Epithelial cell of esophagus (primary cell): ENCODE results near the gene SV2C.

Source experiments
- DNase-seq: peaks from one replicate; pipeline ENCODE4 v3.0.0; 2010; ENCODE audit warnings: low read depth
- H3K4me3 ChIP-seq: 2 replicates; pipeline ENCODE4 v1.5.1; 2011; ENCODE audit warnings: mild to moderate bottlenecking, low read length, control low read depth
- TF ChIP-seq, protein P1 (sequence below): IDR thresholded peaks from 2 replicates; pipeline ENCODE4 v1.5.1; 2011; ENCODE audit warnings: low read depth, mild to moderate bottlenecking, low read length, control low read depth, inconsistent platforms; ENCODE audit not compliant: insufficient read depth; ENCODE audit errors: missing control alignments

SV2C gene

DNA sequence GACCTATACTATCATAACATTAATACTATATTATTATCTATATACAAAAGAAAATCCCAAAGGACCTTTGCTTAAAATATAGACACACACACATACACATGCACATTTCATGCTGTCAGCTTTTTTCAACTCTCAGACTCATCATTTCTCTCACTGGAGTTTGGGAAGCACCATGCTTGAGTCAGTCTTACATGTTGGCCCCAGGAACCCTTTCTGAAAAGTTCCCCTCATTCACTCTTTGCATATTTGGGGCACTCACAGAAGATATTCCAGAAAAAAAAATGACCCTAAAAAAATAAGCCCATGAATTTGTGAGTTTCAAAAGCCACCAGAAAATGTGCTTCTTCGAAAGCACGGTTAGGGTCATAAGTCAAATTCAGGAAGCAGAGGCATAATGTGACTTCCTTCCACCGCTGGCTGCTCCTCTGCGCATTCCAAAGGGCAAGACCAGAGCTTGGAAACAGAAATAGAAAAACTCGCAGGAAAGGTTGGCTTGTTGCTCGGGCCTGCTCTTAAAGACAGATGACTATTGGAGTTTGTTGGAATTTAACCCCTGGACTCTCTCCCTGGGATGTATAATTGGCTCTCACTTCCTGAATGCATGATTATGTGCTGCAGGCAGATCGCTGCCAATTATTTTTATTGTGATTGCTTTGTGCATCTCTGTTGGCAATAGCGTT lies 190.2 kb downstream of the SV2C start:
- DNase-seq, result no peak
- TF ChIP-seq, protein P1, sequence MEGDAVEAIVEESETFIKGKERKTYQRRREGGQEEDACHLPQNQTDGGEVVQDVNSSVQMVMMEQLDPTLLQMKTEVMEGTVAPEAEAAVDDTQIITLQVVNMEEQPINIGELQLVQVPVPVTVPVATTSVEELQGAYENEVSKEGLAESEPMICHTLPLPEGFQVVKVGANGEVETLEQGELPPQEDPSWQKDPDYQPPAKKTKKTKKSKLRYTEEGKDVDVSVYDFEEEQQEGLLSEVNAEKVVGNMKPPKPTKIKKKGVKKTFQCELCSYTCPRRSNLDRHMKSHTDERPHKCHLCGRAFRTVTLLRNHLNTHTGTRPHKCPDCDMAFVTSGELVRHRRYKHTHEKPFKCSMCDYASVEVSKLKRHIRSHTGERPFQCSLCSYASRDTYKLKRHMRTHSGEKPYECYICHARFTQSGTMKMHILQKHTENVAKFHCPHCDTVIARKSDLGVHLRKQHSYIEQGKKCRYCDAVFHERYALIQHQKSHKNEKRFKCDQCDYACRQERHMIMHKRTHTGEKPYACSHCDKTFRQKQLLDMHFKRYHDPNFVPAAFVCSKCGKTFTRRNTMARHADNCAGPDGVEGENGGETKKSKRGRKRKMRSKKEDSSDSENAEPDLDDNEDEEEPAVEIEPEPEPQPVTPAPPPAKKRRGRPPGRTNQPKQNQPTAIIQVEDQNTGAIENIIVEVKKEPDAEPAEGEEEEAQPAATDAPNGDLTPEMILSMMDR, result no peak
- no peak overlapping the region for H3K4me3 ChIP-seq

DNA sequence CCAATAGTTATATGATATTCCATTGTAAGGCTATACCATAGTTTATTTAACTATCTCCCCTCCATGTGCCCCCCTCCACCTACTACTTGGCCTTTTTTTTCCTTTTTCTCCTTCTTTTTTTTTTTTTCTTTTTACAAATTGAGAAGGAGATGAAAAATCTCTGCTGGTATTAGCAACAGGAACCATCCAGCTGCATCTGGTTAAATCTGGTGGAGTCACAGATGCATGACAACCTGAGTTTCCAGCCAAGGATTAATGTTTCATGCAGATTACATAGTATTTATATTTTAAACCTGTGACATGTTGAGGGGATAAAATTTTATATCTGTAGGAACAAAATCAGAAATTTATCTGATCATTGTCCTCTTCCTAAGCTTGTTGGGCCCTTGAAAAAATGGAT lies 191.4 kb downstream of the SV2C start:
- H3K4me3 ChIP-seq, result no peak overlapping the region
- no peak for DNase-seq
- TF ChIP-seq, protein P1, result no peak

DNA sequence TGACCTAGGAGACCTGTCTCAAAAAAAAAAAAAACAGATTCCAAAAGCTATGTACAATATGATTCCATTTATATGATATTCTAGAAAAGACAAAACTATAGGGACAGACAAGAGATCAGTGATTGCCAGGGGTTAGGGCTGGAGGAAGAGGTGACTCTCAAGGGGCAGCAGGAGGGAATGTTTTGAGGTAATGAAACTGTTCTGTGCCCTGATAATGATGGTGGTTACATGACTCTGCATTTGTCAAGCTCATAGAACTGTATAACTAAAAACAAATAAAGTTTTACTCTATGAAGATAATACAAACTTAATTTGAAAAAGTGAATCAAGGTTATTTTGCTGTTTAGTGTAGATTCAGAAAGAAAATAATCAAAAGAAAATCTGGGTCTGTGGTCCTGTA lies 194.6 kb downstream of the SV2C start:
- TF ChIP-seq, protein P1, result no peak
- no peak overlapping the region for H3K4me3 ChIP-seq
- DNase-seq, result no peak

DNA sequence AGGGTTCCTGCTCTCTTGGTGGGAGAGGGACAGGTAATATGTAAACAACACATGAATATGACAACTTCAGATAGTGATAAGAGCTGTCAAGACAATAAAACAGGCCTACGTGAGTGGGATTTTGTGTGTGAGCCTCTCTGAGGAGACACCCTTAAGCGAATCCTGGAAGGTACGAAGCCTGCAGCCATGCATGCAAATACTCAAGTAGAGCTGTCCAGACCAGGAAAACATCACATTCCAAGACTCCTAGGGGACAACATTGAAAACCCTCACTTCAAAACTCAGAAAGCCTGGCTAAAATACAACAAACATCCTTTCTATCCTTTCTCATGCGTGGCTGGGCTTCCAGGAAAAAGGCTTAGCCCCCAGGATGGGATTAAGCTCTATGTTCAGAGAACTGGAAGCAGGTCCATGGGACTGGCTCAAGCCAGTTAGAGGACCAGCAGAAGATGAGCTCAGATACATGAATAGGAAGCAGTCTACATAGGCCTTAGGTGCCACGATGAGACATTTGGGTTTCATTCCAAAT lies 195.1 kb downstream of the SV2C start:
- no peak overlapping the region for H3K4me3 ChIP-seq
- TF ChIP-seq, protein P1, result no peak

DNA sequence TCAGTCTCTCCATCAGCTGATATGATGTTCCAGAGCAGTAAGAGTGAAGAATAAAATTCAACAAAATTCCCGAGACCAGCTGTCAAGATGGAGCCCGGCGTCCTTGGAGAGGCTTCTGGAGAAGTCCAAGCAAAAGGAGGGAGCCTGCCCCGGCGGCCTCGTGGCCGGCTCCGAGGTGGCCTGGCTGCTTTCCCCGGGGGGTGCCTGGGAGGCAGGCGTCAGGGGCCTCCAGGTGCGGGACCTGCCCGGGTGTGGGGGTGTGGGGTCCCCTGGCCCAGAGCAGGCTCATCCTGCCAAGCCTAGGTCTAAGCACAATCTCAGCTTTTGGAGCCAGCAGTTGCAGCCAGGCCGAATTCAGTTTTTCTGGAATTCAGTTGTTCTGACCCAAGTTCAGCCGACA lies 197.3 kb downstream of the SV2C start:
- TF ChIP-seq, protein P1, result no peak
- DNase-seq, result no peak

More for the DNA sequence above, 195.1 kb downstream of the SV2C start:
- DNase-seq, result no peak

DNA sequence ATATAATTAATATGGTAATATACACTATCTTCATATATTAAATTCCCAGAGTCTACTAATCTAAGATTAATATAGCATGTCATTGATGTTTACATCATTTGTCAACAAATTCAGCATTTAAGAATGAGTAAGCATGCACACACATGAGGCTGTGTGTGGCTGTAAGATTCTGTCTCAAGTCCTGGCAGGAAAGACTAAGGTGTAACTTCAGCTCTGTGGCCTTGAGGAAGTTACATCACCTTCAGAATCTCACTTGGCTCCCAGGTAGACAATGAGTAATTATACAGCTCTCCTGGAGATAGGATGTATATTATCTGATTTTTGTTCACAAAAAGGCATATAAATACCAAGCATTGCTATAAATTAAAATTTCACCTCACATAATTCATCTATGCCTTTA lies 200.5 kb downstream of the SV2C start:
- TF ChIP-seq, protein P1, result no peak
- DNase-seq, result peak; percentile 98
- H3K4me3 ChIP-seq, result no peak overlapping the region

More for the DNA sequence above, 197.3 kb downstream of the SV2C start:
- no peak overlapping the region for H3K4me3 ChIP-seq

DNA sequence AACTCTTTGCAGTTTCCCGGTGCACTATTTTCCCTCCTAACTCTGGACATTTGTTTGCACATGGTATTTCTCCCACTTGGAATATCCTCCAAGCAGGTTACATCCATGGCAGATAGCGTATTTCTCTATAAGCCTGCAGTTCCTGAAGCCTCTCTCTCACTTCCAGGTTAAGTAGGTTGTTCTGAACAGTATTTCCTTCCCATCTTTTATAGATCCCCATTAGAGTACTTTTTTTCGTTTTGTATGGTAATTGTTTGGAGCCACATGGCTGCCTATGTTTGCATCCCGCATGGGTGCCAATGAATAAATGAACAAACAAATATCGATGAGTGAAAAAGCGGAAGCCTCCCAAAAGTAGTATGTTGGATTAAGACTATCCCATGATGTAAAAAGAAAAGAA lies 206.5 kb downstream of the SV2C start:
- no peak overlapping the region for H3K4me3 ChIP-seq
- TF ChIP-seq, protein P1, result no peak
- DNase-seq, result no peak
